ENCODE results near the gene U2AF2. TPM values are rescaled to one million over a fixed set of nuclear protein-coding genes. Genes with fewer than 3 reads are reported as not detected.

The U2AF2 gene
- total and polyA plus RNA-seq, 9 of the 15 experiments (the other 6 are each of a cell fraction or from before 2014, with no cell fraction given): 3.0 to 331 (median 157) TPM

DNA sequence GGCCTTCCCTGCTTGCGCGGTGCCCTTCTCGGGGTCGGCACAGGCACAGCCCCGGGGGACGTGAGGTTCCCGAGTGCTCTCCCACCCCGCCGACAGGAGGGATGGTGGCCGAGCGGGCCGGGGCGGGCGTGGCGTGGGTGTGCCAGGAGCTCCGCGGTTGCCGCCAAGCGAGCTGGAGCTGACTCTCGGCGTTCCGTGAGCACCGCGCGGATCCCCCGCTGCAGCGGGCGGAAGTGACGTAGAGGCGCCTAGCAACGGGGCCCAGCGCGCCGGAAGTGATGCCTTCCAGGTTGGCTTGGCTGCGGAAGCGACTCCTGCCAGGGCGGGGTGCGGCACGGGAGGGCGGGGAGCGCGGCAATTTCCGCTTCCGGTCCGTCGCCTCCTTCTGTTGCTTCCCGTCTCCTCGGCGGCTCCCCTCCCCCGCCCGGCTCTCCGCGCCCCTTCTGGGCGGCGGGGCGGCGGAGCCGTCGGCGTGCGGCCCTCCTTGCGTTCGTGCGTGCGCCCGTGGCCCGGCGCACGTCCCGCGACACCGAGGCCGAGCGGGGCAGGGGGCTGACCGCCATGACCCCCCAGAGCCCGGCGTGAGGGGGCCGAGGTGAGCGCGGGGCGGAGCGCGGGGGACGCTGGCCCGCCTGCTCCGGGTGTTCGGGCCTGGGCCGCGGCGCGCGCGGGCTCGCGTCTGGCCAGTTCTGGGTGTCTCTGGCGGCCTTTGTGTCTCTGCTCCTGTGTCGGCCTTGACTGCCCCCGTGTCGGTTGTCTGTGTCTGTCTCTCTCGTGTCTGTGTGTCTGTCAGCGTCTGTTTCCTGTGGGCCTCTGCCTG, 20.2 kb downstream of the U2AF2 start, which contains the start of gene EPN1 (continued):
- TF ChIP-seq, protein P1, sequence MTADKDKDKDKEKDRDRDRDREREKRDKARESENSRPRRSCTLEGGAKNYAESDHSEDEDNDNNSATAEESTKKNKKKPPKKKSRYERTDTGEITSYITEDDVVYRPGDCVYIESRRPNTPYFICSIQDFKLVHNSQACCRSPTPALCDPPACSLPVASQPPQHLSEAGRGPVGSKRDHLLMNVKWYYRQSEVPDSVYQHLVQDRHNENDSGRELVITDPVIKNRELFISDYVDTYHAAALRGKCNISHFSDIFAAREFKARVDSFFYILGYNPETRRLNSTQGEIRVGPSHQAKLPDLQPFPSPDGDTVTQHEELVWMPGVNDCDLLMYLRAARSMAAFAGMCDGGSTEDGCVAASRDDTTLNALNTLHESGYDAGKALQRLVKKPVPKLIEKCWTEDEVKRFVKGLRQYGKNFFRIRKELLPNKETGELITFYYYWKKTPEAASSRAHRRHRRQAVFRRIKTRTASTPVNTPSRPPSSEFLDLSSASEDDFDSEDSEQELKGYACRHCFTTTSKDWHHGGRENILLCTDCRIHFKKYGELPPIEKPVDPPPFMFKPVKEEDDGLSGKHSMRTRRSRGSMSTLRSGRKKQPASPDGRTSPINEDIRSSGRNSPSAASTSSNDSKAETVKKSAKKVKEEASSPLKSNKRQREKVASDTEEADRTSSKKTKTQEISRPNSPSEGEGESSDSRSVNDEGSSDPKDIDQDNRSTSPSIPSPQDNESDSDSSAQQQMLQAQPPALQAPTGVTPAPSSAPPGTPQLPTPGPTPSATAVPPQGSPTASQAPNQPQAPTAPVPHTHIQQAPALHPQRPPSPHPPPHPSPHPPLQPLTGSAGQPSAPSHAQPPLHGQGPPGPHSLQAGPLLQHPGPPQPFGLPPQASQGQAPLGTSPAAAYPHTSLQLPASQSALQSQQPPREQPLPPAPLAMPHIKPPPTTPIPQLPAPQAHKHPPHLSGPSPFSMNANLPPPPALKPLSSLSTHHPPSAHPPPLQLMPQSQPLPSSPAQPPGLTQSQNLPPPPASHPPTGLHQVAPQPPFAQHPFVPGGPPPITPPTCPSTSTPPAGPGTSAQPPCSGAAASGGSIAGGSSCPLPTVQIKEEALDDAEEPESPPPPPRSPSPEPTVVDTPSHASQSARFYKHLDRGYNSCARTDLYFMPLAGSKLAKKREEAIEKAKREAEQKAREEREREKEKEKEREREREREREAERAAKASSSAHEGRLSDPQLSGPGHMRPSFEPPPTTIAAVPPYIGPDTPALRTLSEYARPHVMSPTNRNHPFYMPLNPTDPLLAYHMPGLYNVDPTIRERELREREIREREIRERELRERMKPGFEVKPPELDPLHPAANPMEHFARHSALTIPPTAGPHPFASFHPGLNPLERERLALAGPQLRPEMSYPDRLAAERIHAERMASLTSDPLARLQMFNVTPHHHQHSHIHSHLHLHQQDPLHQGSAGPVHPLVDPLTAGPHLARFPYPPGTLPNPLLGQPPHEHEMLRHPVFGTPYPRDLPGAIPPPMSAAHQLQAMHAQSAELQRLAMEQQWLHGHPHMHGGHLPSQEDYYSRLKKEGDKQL (CRISPR knock-in tag; IDR thresholded peaks at IDR 0.05; ENCODE audit: borderline replicate concordance): no peak
- TF ChIP-seq EP400 (IDR thresholded peaks at IDR 0.05) (peak; percentile 58; the same call in 1 of the 2 replicates), DDX20 (tag; IDR thresholded peaks at IDR 0.05; ENCODE audit: low read depth) (no peak), MAFK (IDR thresholded peaks at IDR 0.05; ENCODE audit: low read length) (no peak), TRIM24 (IDR thresholded peaks at IDR 0.05) (0 out of 4 replicates have a peak, but pooled peaks of 1 of the 2 experiments have one; percentile 22), JUND (IDR thresholded peaks at IDR 0.05; ENCODE audit: borderline replicate concordance, low read depth, low read length) (peak; percentile 37; the same call in 1 of the 2 replicates), JUND (tag; IDR thresholded peaks at IDR 0.05; ENCODE audit: borderline replicate concordance, low read depth, low read length) (no peak; the same call in 2 of the 3 replicates), ESRRB (CRISPR knock-in tag; IDR thresholded peaks at IDR 0.05; ENCODE audit: borderline replicate concordance) (no peak), CREB5 (CRISPR knock-in tag; IDR thresholded peaks at IDR 0.05) (no peak), SMARCC2 (IDR thresholded peaks at IDR 0.05; ENCODE audit: low read depth) (no peak), ASH1L (IDR thresholded peaks at IDR 0.05; ENCODE audit: borderline replicate concordance, low read depth, partially characterized antibody) (no peak), ETV1 (tag; conservative IDR thresholded peaks at IDR 0.05; ENCODE audit: low read depth) (peak; percentile 92), RNF219 (CRISPR knock-in tag; IDR thresholded peaks at IDR 0.05) (no peak)
- TF ChIP-seq, protein P2, sequence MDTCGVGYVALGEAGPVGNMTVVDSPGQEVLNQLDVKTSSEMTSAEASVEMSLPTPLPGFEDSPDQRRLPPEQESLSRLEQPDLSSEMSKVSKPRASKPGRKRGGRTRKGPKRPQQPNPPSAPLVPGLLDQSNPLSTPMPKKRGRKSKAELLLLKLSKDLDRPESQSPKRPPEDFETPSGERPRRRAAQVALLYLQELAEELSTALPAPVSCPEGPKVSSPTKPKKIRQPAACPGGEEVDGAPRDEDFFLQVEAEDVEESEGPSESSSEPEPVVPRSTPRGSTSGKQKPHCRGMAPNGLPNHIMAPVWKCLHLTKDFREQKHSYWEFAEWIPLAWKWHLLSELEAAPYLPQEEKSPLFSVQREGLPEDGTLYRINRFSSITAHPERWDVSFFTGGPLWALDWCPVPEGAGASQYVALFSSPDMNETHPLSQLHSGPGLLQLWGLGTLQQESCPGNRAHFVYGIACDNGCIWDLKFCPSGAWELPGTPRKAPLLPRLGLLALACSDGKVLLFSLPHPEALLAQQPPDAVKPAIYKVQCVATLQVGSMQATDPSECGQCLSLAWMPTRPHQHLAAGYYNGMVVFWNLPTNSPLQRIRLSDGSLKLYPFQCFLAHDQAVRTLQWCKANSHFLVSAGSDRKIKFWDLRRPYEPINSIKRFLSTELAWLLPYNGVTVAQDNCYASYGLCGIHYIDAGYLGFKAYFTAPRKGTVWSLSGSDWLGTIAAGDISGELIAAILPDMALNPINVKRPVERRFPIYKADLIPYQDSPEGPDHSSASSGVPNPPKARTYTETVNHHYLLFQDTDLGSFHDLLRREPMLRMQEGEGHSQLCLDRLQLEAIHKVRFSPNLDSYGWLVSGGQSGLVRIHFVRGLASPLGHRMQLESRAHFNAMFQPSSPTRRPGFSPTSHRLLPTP (IDR thresholded peaks at IDR 0.05; ENCODE audit: borderline replicate concordance, extremely low read depth, insufficient read length): no peak

Data from K562 (cell line).